Breast epithelium (tissue), 3 donors: ENCODE data around the gene SPNS2.

ENCODE experiments used
- POLR2A ChIP-seq: fragments of 450-650 bp; IDR thresholded peaks from one replicate; pipeline ENCODE4 v1.6.1; 2016; ENCODE audit warnings: antibody characterized with exemption, mild to moderate bottlenecking, moderate library complexity
- POLR2AphosphoS5 ChIP-seq, 3 donors: sonication (generic); formaldehyde crosslinking; IDR thresholded peaks; one replicate each; pipeline ENCODE4 v1.6.1; 2017; ENCODE audit warnings: antibody characterized with exemption in 3 of 3
- TF ChIP-seq, protein P1 (sequence below), 3 donors: fragments of 450-650 bp; IDR thresholded peaks; one replicate each; pipeline ENCODE4 v1.5.1; 2016 to 2017; ENCODE audit warnings: antibody characterized with exemption in 3 of 3, mild to moderate bottlenecking in 3 of 3, moderate library complexity in 3 of 3

DNA sequence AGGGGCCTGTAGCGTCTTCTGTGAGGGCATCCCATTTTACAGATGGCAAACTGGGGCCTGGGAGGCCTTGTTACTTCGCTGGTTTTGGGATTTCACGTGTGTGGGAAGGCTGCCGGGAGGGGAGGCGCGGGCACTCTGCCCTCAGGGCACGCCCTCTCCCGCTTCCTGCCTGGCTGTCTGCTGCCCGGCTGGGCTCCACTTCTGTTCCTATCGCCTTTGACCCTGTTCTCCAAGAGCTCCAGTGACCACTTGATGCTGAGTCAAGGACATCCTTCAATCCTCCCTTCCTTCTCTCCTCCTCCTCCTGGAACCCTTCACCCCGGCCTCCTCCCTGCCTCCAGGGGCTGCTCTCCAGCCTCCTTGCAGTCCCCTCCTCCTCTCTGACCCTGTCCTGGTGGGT, 48.9 kb upstream of the SPNS2 start:
- TF ChIP-seq, protein P1, sequence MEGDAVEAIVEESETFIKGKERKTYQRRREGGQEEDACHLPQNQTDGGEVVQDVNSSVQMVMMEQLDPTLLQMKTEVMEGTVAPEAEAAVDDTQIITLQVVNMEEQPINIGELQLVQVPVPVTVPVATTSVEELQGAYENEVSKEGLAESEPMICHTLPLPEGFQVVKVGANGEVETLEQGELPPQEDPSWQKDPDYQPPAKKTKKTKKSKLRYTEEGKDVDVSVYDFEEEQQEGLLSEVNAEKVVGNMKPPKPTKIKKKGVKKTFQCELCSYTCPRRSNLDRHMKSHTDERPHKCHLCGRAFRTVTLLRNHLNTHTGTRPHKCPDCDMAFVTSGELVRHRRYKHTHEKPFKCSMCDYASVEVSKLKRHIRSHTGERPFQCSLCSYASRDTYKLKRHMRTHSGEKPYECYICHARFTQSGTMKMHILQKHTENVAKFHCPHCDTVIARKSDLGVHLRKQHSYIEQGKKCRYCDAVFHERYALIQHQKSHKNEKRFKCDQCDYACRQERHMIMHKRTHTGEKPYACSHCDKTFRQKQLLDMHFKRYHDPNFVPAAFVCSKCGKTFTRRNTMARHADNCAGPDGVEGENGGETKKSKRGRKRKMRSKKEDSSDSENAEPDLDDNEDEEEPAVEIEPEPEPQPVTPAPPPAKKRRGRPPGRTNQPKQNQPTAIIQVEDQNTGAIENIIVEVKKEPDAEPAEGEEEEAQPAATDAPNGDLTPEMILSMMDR (IDR thresholded peaks at IDR 0.05), result no peak
- no peak for TF ChIP-seq POLR2AphosphoS5 (IDR thresholded peaks at IDR 0.05)
- no peak for TF ChIP-seq POLR2A
